GM12873 (cell line): ENCODE results near the gene EXOC6.

Experiments used
- TF ChIP-seq, protein P1 (sequence below): IDR thresholded peaks from 2 replicates; pipeline ENCODE4 v1.5.1; 2012; ENCODE audit warnings: low read depth, mild to moderate bottlenecking, moderate library complexity, low read length, control low read depth; ENCODE audit not compliant: insufficient read depth; ENCODE audit errors: missing control alignments

The EXOC6 gene

DNA sequence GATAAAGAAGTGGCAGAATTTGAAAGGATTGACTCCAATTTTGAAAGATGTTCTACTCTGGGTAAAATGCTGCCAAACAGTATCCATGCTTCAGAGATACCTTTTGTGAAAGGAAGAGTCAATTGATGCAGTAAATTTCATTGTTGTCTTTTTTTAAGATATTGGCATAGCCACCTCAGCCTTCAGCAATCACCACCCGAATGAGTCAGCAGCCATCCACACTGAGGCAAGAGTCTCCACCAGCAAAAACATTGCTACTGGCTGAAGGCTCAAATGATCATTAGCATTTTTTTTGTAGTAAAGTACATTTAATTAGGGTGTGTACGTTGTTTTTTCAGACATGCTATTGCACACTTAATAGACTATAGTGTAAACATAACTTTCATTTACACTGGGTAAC, 180.6 kb downstream of the EXOC6 start:
- TF ChIP-seq, protein P1, sequence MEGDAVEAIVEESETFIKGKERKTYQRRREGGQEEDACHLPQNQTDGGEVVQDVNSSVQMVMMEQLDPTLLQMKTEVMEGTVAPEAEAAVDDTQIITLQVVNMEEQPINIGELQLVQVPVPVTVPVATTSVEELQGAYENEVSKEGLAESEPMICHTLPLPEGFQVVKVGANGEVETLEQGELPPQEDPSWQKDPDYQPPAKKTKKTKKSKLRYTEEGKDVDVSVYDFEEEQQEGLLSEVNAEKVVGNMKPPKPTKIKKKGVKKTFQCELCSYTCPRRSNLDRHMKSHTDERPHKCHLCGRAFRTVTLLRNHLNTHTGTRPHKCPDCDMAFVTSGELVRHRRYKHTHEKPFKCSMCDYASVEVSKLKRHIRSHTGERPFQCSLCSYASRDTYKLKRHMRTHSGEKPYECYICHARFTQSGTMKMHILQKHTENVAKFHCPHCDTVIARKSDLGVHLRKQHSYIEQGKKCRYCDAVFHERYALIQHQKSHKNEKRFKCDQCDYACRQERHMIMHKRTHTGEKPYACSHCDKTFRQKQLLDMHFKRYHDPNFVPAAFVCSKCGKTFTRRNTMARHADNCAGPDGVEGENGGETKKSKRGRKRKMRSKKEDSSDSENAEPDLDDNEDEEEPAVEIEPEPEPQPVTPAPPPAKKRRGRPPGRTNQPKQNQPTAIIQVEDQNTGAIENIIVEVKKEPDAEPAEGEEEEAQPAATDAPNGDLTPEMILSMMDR, result no peak

DNA sequence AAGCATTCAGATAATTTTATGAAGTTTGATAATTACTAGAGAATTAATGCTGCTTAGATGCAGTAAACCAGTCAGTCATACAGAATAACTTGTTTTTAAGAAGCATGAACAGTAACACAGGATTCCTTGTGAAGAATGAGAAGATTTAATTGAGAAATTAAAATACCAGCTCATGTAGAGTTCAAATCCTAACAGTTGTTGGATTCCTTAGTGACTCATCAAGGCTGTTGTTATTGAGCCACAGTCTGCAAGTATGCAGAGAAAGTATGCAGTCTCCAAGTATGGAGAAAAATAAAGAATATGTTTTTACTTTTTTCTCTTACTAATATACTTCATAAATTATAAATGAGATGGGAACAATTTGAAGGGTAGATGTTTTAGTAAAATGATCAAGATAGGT, 182.1 kb downstream of the EXOC6 start:
- TF ChIP-seq, protein P1, result no peak

DNA sequence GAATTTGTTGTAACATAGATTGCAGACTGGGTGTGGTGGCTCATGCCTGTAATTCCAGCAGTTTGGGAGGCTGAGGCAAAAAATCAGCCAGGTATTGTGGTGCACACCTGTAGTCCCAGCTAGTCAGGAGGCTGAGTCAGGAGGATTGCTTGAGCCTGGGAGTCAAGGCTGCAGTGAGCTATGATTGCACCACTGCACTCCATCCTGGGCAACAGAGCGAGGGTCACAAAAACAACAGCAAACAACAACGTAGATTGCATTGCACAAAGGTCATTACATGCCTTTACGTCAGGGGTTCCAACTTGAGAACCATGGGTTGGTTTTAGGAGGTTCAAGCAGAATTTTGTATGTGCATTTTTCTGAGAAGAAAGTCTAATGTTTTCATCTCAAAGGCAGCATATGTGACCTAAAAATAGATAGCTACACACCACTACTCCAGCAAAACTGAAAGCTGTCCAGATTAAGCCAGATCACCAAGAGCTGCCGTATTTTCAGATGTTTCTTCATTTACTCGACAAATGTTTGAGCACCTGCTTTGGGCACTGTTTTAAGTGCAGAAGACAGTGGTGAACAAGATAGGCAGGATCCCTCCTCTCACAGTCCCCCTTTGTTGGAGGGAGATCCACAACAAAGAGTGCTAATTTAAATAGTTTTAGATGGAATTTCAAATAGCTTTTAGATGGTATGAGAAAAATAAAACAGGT, 183.9 kb downstream of the EXOC6 start:
- TF ChIP-seq, protein P1, result no peak

DNA sequence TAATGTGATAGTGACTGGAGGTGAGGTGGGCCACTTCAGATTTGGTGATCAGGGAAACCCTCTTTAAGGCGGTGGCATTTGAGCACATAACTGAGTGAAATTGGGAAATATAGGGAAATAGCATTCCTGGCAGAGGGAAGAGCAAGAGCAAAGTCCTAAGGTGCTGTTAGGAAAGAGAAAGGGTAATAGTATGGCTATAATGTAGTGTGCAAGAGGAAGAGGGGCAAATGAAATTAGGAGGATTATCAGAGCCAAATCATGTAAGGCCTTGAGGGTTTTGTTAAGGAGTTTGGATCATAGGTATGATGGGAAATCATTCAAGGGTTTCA, 184.5 kb downstream of the EXOC6 start:
- TF ChIP-seq, protein P1, result no peak

DNA sequence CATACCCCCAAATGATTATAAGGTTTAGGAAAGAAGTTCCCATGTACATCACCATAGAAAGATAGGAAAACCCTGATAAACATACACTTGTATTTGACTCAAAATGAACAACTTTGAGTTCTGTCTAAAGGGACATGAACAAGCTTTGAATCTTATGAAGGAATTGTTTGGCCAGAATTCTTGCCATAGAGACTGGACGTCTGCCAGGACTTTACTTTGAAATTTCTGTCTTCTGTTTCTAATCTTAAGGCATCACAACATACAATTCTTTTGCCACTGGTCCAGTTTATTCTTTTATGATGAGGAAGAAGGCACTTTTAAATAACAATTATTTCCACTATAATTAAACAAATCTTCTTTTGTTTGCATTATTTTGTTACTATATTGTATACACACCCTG, 186.1 kb downstream of the EXOC6 start:
- TF ChIP-seq, protein P1, result no peak

DNA sequence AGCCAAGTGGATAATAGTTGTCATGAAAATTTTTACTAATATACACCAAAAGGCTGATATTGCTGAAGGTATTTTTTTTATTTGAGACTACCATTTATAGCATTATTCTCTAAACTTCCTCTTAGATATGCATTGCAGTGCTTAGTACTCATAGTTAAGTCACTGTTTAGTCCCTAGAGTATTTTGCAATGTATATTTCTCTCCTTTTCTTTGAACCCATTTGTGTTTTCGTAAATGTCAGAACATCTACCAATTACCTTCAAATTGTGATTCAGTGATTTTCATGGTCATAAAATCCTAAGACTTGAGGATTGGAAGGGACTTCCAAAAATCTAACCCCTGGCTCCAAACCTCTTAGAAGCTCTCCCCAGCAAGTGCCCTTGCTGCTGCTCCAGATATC, 190.8 kb downstream of the EXOC6 start:
- TF ChIP-seq, protein P1, result no peak

DNA sequence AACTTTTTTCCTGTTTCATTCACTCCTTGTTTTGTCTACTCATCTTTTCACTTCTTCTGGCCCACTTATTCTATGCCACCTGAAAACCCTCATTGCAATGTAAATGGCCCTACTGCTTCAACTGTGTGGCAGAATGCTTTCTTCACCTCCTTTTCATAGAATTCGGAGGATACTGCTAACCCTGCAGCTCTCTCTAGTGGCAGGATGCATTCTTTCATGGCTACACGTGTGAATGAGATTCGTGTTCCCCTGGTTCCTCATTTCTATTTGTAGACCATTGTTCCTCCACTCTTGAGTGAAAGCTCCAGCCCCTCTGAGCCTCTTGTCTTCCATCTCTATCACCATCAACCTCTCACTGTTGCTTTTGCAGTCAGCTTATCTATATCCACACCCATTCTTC, 191.4 kb downstream of the EXOC6 start:
- TF ChIP-seq, protein P1, result peak; percentile 60

DNA sequence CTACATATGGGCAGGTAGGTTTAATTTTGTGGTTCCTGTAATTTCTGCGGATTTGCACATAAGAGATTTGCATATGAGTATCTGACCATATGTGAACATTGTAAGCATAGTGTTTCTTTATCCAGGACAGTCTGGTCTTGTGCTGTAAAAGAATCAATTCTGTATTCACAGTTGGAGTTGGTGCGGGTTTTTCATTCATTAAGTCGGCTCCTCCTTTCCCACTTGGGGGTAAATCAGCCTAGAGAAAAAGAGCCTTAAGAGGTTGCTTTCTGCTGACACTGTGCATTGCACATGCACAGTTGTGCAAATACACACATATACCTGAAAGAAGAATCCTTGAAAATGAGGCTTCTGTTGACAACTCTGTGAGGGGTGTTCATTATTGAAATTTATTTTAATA, 206.2 kb downstream of the EXOC6 start:
- TF ChIP-seq, protein P1, result no peak
